Activated T-cell treated with anti-CD3 and anti-CD28 coated beads, Interleukin-2, amount 50 U/mL, for 24 hours (primary cell): ENCODE results near the gene PTGS2.

Source experiments
- DNase-seq: peaks from one replicate; pipeline ENCODE4 v3.0.0-alpha.2; 2020
- H3K27ac Mint-ChIP-seq: 2 replicates; pipeline ENCODE4 v1.8.0; 2020; ENCODE audit warnings: mild to moderate bottlenecking, mixed read lengths
- H3K27me3 Mint-ChIP-seq: 2 replicates; pipeline ENCODE4 v1.8.0; 2020; ENCODE audit warnings: mixed read lengths
- H3K36me3 Mint-ChIP-seq: 2 replicates; pipeline ENCODE4 v1.8.0; 2020; ENCODE audit warnings: low read depth, mixed read lengths
- H3K4me1 Mint-ChIP-seq: 2 replicates; pipeline ENCODE4 v1.8.0; 2020; ENCODE audit warnings: low read depth, mixed read lengths
- H3K4me3 Mint-ChIP-seq: 2 replicates; pipeline ENCODE4 v1.8.0; 2020; ENCODE audit warnings: mild to moderate bottlenecking, moderate library complexity, mixed read lengths
- H3K9me3 Mint-ChIP-seq: 2 replicates; pipeline ENCODE4 v1.8.0; 2020; ENCODE audit warnings: mixed read lengths

Gene PTGS2

GRCh38 chr1:186680245-186681061, at the start of gene PTGS2:
Gene PTGS2, minus strand, starts transcription at chr1:186680423. Its CDS starts 133 bp downstream, at chr1:186680290.
- H3K9me3 Mint-ChIP-seq: no peaks in the 10 kb centered on the region
- peak within 1 kb of the TSS; percentile 77 for H3K4me3 Mint-ChIP-seq
- H3K27me3 Mint-ChIP-seq: peaks cover 72% of the 10 kb centered on the region
- peaks cover 14% of the 10 kb centered on the region for H3K4me1 Mint-ChIP-seq
- DNase-seq: peak; percentile 46
- no peaks in the 10 kb centered on the region for H3K36me3 Mint-ChIP-seq
- no peak within 1 kb of the TSS for H3K27ac Mint-ChIP-seq

GRCh38 chr1:186722711-186723309, 42.6 kb upstream of the PTGS2 start:
- no peaks in the 10 kb centered on the region for H3K36me3 Mint-ChIP-seq
- H3K9me3 Mint-ChIP-seq: peaks cover 7% of the 10 kb centered on the region
- H3K4me3 Mint-ChIP-seq: no peak overlapping the region
- no peaks in the 10 kb centered on the region for H3K4me1 Mint-ChIP-seq
- no peak for DNase-seq
- H3K27me3 Mint-ChIP-seq: no peaks in the 10 kb centered on the region
- no peak overlapping the region for H3K27ac Mint-ChIP-seq

GRCh38 chr1:186717286-186717685, 37.1 kb upstream of the PTGS2 start:
- H3K27me3 Mint-ChIP-seq: peaks cover 5% of the 10 kb centered on the region
- DNase-seq: no peak
- no peak overlapping the region for H3K4me3 Mint-ChIP-seq
- H3K4me1 Mint-ChIP-seq: no peaks in the 10 kb centered on the region
- no peaks in the 10 kb centered on the region for H3K36me3 Mint-ChIP-seq
- no peaks in the 10 kb centered on the region for H3K9me3 Mint-ChIP-seq
- no peak overlapping the region for H3K27ac Mint-ChIP-seq

- no peaks in the 10 kb centered on the region for H3K9me3 Mint-ChIP-seq
- no peaks in the 10 kb centered on the region for H3K4me1 Mint-ChIP-seq
- H3K27me3 Mint-ChIP-seq: peaks cover 5% of the 10 kb centered on the region
- no peaks in the 10 kb centered on the region for H3K36me3 Mint-ChIP-seq
- H3K4me3 Mint-ChIP-seq: no peak overlapping the region
- DNase-seq: no peak
- H3K27ac Mint-ChIP-seq: no peak overlapping the region
Observed at GRCh38 chr1:186715887-186716809, 35.9 kb upstream of the PTGS2 start.

GRCh38 chr1:186710696-186711095, 30.5 kb upstream of the PTGS2 start:
- Mint-ChIP-seq H3K36me3 (no peaks in the 10 kb centered on the region), H3K27me3 (peaks cover 5% of the 10 kb centered on the region), H3K4me1 (no peaks in the 10 kb centered on the region), H3K27ac (no peak overlapping the region), H3K9me3 (no peaks in the 10 kb centered on the region), H3K4me3 (no peak overlapping the region)
- DNase-seq: no peak

GRCh38 chr1:186708694-186709097, 28.5 kb upstream of the PTGS2 start:
- Mint-ChIP-seq H3K9me3 (no peaks in the 10 kb centered on the region), H3K4me3 (no peak overlapping the region), H3K27me3 (no peaks in the 10 kb centered on the region), H3K4me1 (no peaks in the 10 kb centered on the region), H3K36me3 (no peaks in the 10 kb centered on the region), H3K27ac (no peak overlapping the region)
- DNase-seq: no peak

- Mint-ChIP-seq H3K4me1 (no peaks in the 10 kb centered on the region), H3K36me3 (no peaks in the 10 kb centered on the region), H3K9me3 (no peaks in the 10 kb centered on the region), H3K4me3 (no peak overlapping the region), H3K27me3 (no peaks in the 10 kb centered on the region), H3K27ac (no peak overlapping the region)
- DNase-seq: no peak
Observed at GRCh38 chr1:186703209-186703766, 23.1 kb upstream of the PTGS2 start.

GRCh38 chr1:186700722-186701121, 20.5 kb upstream of the PTGS2 start:
- Mint-ChIP-seq H3K27me3 (no peaks in the 10 kb centered on the region), H3K4me1 (no peaks in the 10 kb centered on the region), H3K9me3 (peaks cover 3% of the 10 kb centered on the region), H3K4me3 (no peak overlapping the region), H3K27ac (no peak overlapping the region), H3K36me3 (no peaks in the 10 kb centered on the region)
- DNase-seq: no peak

- Mint-ChIP-seq H3K36me3 (no peaks in the 10 kb centered on the region), H3K27ac (no peak overlapping the region), H3K4me3 (no peak overlapping the region), H3K4me1 (no peaks in the 10 kb centered on the region), H3K9me3 (peaks cover 3% of the 10 kb centered on the region), H3K27me3 (no peaks in the 10 kb centered on the region)
- DNase-seq: no peak
Observed at GRCh38 chr1:186699519-186699918, 19.3 kb upstream of the PTGS2 start.

GRCh38 chr1:186689907-186690306, 9.7 kb upstream of the PTGS2 start:
- no peak overlapping the region for H3K27ac Mint-ChIP-seq

GRCh38 chr1:186689376-186689775, 9.2 kb upstream of the PTGS2 start:
- no peak overlapping the region for H3K4me3 Mint-ChIP-seq
- no peaks in the 10 kb centered on the region for H3K4me1 Mint-ChIP-seq
- H3K27me3 Mint-ChIP-seq: peaks cover 9% of the 10 kb centered on the region
- no peak overlapping the region for H3K27ac Mint-ChIP-seq
- H3K36me3 Mint-ChIP-seq: no peaks in the 10 kb centered on the region
- no peak for DNase-seq
- peaks cover 3% of the 10 kb centered on the region for H3K9me3 Mint-ChIP-seq

More at GRCh38 chr1:186689907-186690306, 9.7 kb upstream of the PTGS2 start:
- peaks cover 4% of the 10 kb centered on the region for H3K27me3 Mint-ChIP-seq
- peaks cover 3% of the 10 kb centered on the region for H3K9me3 Mint-ChIP-seq
- DNase-seq: no peak
- no peak overlapping the region for H3K4me3 Mint-ChIP-seq
- no peaks in the 10 kb centered on the region for H3K4me1 Mint-ChIP-seq
- H3K36me3 Mint-ChIP-seq: no peaks in the 10 kb centered on the region

- H3K27ac Mint-ChIP-seq: no peak overlapping the region
- no peak for DNase-seq
- H3K4me1 Mint-ChIP-seq: peaks cover 14% of the 10 kb centered on the region
- H3K27me3 Mint-ChIP-seq: peaks cover 57% of the 10 kb centered on the region
- H3K9me3 Mint-ChIP-seq: no peaks in the 10 kb centered on the region
- H3K4me3 Mint-ChIP-seq: no peak overlapping the region
- H3K36me3 Mint-ChIP-seq: no peaks in the 10 kb centered on the region
Observed at GRCh38 chr1:186683652-186684410, 3.6 kb upstream of the PTGS2 start.

GRCh38 chr1:186682736-186683135, 2.5 kb upstream of the PTGS2 start:
- H3K27me3 Mint-ChIP-seq: peaks cover 63% of the 10 kb centered on the region
- no peak overlapping the region for H3K4me3 Mint-ChIP-seq
- no peaks in the 10 kb centered on the region for H3K36me3 Mint-ChIP-seq
- H3K27ac Mint-ChIP-seq: no peak overlapping the region
- H3K9me3 Mint-ChIP-seq: no peaks in the 10 kb centered on the region
- DNase-seq: no peak
- peaks cover 14% of the 10 kb centered on the region for H3K4me1 Mint-ChIP-seq

GRCh38 chr1:186681801-186682200, 1.6 kb upstream of the PTGS2 start:
- no peak overlapping the region for H3K27ac Mint-ChIP-seq
- no peak overlapping the region for H3K4me3 Mint-ChIP-seq
- H3K9me3 Mint-ChIP-seq: no peaks in the 10 kb centered on the region
- H3K4me1 Mint-ChIP-seq: peaks cover 14% of the 10 kb centered on the region
- no peaks in the 10 kb centered on the region for H3K36me3 Mint-ChIP-seq
- DNase-seq: no peak
- H3K27me3 Mint-ChIP-seq: peaks cover 68% of the 10 kb centered on the region
